GM21367 (cell line): ENCODE measurements around the gene NEDD9.

Experiments used
- ATAC-seq: cut with Tn5 transposase; IDR thresholded peaks from one replicate; pipeline ENCODE4 v1.9.1; 2021; ENCODE audit not compliant: unreplicated experiment

NEDD9 gene

GRCh38 chr6:11183761-11184362 lies 48.6 kb downstream of the NEDD9 start:
- ATAC-seq, result no peak

DNA sequence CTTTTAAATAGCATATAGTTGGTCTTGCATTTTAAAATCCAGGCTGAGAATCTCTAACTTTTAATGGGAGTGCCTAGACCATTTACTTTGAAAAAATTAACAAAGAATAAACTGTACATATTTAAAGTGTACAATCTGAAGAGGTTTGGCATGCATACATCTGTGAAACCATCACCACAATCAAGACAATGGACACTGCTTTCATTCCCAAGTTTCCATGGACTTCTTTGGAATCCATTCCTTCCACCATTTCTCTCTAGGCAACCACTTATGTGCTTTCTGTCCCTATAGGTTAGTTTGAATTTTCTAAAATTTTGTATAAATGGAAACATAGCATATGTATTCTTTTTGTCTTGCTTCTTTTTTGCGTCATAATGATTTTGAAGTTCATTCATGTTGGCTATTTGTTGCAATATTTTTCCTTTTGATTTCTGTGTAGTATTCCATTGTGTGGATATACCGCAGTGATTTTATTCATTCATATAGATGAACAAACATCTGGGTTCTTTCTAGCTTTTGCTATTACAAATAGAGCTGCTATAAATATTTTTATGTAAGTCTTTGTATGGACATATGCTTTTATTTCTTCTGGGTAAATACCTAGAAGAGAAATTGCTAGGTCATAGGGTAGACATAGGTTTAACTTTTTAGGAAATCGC lies 50.9 kb downstream of the NEDD9 start:
- no peak for ATAC-seq

DNA sequence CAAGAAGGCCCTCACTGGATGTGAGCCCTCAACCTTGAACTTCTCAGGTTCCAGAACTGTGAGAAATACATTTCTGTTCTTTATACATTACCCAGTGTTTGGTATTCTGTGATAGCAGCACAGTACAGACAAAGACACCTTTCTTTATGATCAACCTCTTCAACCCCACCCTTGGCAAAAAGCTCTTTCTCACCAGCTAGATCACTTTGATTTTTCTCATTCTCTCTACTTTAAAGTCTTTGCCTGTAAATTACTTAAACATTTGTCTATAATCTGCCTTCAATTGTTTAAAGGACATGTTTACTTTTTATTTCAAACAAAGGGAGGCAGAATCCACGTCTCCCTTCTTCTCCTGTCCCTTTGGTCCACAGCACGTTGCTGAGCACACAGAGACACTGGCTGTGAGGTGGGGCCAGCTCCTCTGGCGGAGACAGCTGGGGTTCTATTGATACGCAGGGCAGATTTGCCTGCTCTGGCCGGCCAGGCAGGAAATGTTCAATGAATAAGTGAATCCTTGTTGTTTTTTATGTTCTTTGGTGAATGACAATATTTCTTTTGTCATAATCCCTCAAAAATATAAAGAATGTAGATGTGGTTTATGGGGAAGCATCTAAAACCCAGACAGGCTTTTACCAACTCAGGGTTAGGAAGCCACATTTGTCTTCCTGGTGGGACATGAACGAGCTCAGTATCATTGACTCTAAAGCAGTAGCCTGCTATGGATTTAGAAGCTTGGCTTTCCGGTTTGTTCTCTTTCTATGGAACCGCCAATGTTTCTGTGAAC lies 52.9 kb downstream of the NEDD9 start:
- ATAC-seq, result no peak

DNA sequence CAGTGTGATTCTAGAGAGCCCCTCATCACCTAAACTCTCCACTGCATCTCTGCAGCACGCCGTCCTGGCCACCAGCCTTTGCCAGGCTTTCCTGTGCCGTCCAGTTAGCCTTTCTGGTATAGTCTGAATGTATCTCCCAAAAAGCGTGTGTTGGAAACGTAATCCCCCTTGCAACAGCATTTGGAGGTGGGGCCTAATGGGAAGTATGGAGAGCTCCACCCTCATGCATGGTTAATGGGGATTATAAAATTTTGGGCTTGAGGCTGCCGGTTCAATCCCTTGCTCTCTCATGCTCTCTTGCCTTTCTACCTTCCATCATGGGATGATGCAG lies 53.4 kb downstream of the NEDD9 start:
- ATAC-seq, result no peak

GRCh38 chr6:11177271-11177670 lies 55.2 kb downstream of the NEDD9 start:
- no peak for ATAC-seq

DNA sequence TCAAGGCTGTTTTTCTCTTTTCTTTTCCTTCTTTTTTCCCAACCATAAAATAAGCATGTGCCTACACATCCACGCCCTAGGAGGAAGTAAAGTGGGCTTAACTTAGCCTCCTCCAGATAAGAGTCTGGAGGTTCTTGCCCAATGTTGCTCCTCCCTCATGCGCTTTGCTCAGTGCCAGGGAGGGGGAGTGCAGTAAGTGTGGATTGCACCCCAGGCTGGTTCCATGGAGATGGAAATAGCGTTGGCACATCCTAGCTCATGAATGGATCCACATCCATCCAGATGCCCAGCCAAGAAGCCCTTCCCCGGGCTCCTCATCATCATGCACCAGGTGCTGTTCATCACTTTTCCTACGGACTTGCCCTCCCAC lies 58.2 kb downstream of the NEDD9 start:
- no peak for ATAC-seq

GRCh38 chr6:11172501-11173327 lies 59.8 kb downstream of the NEDD9 start:
- ATAC-seq, result no peak

- no peak for ATAC-seq
Observed at GRCh38 chr6:11171952-11172351, 60.5 kb downstream of the NEDD9 start.

DNA sequence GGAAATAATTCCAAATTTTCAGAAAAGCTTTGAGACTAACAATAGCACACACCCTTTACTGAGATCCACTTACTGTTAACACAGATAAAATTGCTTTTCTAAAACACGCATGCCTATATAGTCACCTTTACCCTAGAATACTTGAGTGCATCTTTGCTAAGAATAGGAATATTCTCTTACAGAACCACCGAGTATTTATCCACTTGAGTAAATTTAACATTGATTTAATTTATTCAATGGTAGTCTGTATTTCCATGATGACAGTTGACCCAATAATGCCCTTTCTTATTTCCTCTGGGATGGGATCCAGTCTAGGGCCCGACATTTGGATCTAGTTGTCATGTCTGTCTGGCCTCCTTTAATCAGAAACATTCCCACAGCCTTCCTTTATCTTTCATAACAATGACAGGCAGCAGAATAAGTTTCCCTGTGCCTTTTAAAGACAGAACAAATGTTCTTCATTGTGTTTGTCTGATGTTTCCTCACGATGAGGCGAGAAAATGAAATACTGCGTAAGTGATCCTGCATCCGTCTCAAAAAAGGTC lies 64.3 kb downstream of the NEDD9 start:
- ATAC-seq, result no peak

GRCh38 chr6:11166948-11167347 lies 65.5 kb downstream of the NEDD9 start:
- ATAC-seq, result no peak

GRCh38 chr6:11164717-11165646 lies 67.5 kb downstream of the NEDD9 start:
- no peak for ATAC-seq

DNA sequence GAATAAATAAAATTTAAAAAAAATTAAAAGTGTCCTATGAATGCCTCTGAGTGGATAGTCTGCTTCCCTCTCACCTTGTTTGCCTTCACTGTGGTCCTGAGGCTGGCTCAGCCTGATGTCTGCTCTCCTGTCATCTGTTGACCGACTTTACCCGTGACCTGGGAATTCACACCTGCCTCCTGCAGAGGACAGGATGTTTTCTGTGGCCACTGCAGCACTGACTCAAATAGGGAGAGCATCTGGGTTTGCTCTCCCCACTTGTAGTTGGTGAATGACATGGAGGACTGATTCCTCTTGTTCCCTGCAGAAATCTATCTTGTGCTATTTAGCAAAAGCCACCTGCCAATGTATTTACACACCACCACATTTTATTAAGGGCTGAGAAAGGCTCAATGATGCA lies 68.5 kb downstream of the NEDD9 start:
- no peak for ATAC-seq

DNA sequence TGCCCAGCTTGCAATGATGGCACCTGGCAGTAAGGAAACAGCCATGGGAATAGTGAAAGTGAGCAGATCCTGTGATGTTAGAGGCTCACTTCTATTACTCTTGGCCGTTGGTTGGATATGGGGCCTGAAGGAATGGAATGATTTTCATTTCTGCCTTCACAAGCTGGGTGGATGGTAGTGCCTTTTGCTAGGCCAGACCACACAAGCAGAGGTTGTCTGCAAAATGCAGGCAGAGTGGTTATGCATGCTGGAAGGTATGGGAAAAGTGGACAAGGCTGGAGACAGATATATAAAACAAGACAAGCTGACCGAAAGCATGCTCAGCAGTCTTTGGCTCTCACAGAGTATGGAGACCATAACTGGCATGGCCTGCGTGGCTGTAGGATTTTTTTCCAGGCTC lies 70.2 kb downstream of the NEDD9 start:
- no peak for ATAC-seq

GRCh38 chr6:11161031-11161956 lies 71.2 kb downstream of the NEDD9 start:
- no peak for ATAC-seq

- no peak for ATAC-seq
Observed at GRCh38 chr6:11160199-11160598, 72.3 kb downstream of the NEDD9 start.

DNA sequence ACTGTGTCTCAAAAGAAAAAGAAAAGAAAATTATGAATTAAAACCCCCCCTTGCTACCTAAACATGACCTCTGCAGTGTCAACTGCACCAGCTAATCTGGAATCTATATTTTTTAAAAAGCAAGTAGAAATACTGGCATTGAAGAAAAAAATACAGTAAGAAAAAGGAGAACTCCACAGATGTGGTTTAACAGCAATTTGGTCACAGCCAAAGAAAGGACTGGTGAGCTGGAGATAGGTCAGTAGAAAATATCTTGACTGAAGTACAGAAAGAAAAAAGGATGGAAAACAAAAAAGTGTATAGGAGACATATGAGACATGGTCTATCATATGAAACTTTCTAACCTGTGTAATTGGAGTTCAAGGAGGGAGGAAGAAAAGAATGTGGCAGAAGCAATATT lies 76.9 kb downstream of the NEDD9 start:
- ATAC-seq, result no peak

GRCh38 chr6:11153447-11153846 lies 79.0 kb downstream of the NEDD9 start:
- ATAC-seq, result no peak

DNA sequence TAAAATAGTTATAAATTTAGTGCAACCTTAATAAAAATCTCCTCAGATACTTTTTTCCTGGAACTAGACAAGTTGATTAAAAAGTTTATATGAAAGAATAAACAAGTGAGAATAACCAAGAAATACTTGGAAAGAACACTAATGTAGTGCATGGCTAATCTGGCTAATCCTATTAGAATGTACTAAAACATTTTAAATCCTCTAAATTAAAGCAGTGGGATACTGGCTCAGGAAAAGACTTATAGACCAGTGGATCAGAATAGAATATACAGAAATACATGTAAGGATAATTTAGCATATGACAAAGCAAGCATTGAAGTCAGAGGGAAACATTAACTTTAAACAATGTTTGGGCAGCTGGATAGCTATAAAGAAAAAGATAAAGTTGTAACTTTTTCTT lies 79.9 kb downstream of the NEDD9 start:
- no peak for ATAC-seq

- ATAC-seq, result no peak
Observed at GRCh38 chr6:11151488-11151887, 81.0 kb downstream of the NEDD9 start.
